ENCODE measurements around the gene HK1. TPM values are rescaled to one million over a fixed set of nuclear protein-coding genes. Genes with fewer than 3 reads are reported as not detected.

Gene HK1
- total RNA-seq, 4 donors from 2014 or later = 119 to 142 (median 141) TPM

DNA sequence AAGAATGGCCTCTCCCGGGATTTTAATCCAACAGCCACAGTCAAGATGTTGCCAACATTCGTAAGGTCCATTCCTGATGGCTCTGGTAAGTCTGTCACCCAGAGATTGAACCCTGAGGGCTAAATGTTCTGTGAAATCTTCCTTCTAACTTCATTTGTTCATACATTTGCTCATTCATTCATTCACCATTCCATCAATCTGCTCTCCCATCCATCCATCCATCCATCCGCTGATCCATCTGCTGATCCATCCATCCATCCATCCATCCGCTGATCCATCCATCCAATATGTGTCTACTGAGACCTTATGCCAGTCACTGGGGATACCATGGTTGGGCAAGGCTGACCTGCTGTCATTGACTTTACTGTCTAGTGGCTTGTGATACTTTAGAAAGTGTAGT is 65.6 kb downstream of the HK1 start:
- H3K9me3 ChIP-seq = no peaks in the 10 kb centered on the region
- no peak for DNase-seq (ENCODE audit: low spot score in 2 of 2)
- WGBS = 95% methylated on average over 4 of the region's 4 CpGs
- TF ChIP-seq POLR2A (IDR thresholded peaks at IDR 0.05) (no peak), POLR2AphosphoS5 (IDR thresholded peaks at IDR 0.05) (no peak), EP300 (IDR thresholded peaks at IDR 0.05) (no peak)
- TF ChIP-seq, protein P1, sequence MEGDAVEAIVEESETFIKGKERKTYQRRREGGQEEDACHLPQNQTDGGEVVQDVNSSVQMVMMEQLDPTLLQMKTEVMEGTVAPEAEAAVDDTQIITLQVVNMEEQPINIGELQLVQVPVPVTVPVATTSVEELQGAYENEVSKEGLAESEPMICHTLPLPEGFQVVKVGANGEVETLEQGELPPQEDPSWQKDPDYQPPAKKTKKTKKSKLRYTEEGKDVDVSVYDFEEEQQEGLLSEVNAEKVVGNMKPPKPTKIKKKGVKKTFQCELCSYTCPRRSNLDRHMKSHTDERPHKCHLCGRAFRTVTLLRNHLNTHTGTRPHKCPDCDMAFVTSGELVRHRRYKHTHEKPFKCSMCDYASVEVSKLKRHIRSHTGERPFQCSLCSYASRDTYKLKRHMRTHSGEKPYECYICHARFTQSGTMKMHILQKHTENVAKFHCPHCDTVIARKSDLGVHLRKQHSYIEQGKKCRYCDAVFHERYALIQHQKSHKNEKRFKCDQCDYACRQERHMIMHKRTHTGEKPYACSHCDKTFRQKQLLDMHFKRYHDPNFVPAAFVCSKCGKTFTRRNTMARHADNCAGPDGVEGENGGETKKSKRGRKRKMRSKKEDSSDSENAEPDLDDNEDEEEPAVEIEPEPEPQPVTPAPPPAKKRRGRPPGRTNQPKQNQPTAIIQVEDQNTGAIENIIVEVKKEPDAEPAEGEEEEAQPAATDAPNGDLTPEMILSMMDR (IDR thresholded peaks at IDR 0.05) = no peak
- peaks cover 22% of the 10 kb centered on the region for H3K36me3 ChIP-seq
- H3K27me3 ChIP-seq = no peaks in the 10 kb centered on the region
- no peak overlapping the region for H3K27ac ChIP-seq
- peaks cover 84% of the 10 kb centered on the region for H3K4me1 ChIP-seq
- no peak overlapping the region for H3K4me3 ChIP-seq

DNA sequence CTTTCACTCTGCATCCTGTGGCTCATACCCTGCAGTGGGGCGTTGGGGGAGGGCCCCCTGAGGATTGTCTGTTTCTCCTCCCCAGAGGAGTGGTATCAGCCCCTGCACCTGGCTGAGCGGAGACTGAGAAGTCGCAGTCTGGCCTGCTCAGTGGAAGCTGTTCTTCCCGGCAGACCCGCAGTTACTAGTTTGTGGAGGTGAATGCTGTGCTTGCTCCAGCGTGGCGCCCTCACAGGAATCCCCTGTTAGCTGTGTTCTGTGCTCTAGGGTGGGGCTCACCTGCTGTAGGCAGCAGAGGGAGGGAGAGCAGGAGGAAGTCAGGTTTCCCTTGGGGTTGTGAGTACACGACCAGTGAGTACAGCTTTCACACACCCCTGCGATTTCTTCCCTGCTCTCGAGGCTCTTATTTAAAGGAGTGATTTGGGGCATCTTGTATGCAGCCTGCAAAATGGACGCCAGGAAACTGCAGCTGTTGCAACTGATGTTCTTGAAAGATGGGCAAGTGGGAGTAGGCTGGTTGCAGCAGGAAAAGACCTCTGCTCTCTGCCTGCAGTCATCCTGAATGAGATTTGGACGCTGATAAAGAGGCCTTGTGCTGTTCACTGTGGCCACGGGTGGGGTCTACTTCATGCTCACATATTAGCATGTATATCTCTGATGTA is 66.4 kb downstream of the HK1 start:
- no peak for TF ChIP-seq POLR2AphosphoS5 (IDR thresholded peaks at IDR 0.05)
- no peak for TF ChIP-seq POLR2A (IDR thresholded peaks at IDR 0.05)
- TF ChIP-seq, protein P1 (IDR thresholded peaks at IDR 0.05) = no peak
- TF ChIP-seq EP300 (IDR thresholded peaks at IDR 0.05) = no peak
- H3K9me3 ChIP-seq = no peaks in the 10 kb centered on the region
- no peak overlapping the region for H3K4me3 ChIP-seq
- peaks cover 84% of the 10 kb centered on the region for H3K4me1 ChIP-seq
- DNase-seq (ENCODE audit: low spot score in 2 of 2) = peak in 1 of 2 donors; percentile 46
- 30% methylated on average over 13 of the region's 13 CpGs for WGBS
- no peaks in the 10 kb centered on the region for H3K27me3 ChIP-seq
- H3K36me3 ChIP-seq = peaks cover 22% of the 10 kb centered on the region
- peak overlapping the region; percentile 57 for H3K27ac ChIP-seq

DNA sequence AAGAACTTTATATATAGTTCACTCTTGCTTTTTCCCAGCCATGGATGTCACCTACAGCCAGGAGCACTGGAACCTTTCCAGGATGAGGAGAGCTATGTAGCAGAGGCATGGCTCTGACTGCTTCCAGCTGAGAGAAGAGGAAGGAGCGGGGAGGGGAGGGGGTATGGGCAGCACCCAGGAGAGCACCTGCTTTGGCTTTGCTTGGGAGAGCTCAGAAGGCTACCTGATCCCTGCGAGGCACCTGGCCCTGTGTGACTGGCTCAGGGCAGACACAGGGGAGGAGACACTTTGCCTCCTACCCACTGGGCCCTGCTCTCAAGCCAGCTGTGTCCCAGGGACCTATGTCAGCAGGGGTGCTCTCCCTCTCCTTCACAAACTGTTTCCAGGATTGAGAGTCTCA is 67.1 kb downstream of the HK1 start:
- Histone ChIP-seq H3K4me3 (no peak overlapping the region), H3K4me1 (peaks cover 82% of the 10 kb centered on the region), H3K36me3 (peaks cover 26% of the 10 kb centered on the region), H3K27ac (peak overlapping the region; percentile 57), H3K9me3 (no peaks in the 10 kb centered on the region), H3K27me3 (no peaks in the 10 kb centered on the region)
- 53% methylated on average over 2 of the region's 2 CpGs for WGBS
- DNase-seq (ENCODE audit: low spot score in 2 of 2) = peak; percentile 52 to 70
- TF ChIP-seq POLR2AphosphoS5 (IDR thresholded peaks at IDR 0.05) (no peak), EP300 (IDR thresholded peaks at IDR 0.05) (no peak), POLR2A (IDR thresholded peaks at IDR 0.05) (no peak)
- TF ChIP-seq, protein P1 (IDR thresholded peaks at IDR 0.05) = no peak

DNA sequence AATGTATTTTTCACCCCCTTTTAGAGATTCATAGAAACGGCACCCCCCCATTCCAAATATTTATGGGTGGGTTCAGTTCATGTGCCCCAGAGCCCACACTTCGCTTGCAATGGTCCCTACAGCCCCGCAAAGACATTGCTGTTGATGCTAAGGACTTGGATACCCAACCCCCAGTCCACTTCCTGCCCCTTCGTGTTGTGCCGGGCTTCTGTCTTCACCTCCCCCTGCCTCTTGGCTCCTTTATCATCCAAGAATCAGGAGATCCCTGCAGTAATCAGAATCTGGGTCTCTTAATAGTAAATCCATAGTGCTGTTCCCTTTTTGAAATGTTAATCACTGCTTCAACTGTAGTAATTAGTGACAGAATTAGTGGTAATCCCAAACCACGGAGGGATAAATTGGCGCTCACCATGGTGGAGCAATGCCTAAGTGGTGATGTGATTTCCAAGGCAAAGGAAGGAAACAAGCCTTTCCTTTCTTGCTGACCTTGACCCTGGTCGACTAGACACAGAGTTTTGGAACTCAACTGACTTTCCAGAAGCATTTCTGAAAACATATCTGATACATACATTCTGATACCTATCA is 67.7 kb downstream of the HK1 start:
- Histone ChIP-seq H3K4me3 (no peak overlapping the region), H3K4me1 (peaks cover 76% of the 10 kb centered on the region), H3K9me3 (no peaks in the 10 kb centered on the region), H3K27ac (peak overlapping the region; percentile 57), H3K36me3 (peaks cover 26% of the 10 kb centered on the region), H3K27me3 (no peaks in the 10 kb centered on the region)
- WGBS = 59% methylated on average over 8 of the region's 8 CpGs
- peak in 1 of 2 donors; percentile 32 for DNase-seq (ENCODE audit: low spot score in 2 of 2)
- TF ChIP-seq EP300 (IDR thresholded peaks at IDR 0.05) (no peak), POLR2A (IDR thresholded peaks at IDR 0.05) (no peak), POLR2AphosphoS5 (IDR thresholded peaks at IDR 0.05) (no peak)
- TF ChIP-seq, protein P1 (IDR thresholded peaks at IDR 0.05) = no peak

DNA sequence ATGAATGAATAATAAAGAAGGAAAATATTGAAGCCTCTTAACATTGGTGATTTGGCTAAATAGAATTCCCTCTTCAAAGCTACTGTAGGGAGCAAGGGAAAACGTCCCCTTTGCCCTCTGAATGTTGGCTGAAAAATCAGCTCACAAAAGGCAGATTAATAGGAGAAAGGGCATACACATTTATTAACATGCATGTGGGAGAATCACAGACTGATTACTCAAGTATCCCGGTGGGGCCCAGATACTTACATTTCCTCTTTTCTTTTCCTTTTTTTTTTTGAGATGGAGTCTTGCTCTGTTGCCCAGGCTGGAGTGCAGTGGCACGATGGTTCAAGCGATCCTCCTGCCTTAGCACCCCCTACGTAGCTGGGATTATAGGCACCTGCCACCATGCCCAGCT is 68.5 kb downstream of the HK1 start:
- H3K36me3 ChIP-seq = peaks cover 26% of the 10 kb centered on the region
- no peak overlapping the region for H3K27ac ChIP-seq
- H3K27me3 ChIP-seq = no peaks in the 10 kb centered on the region
- TF ChIP-seq, protein P1 (IDR thresholded peaks at IDR 0.05) = no peak
- no peak for TF ChIP-seq POLR2A (IDR thresholded peaks at IDR 0.05)
- no peak for TF ChIP-seq EP300 (IDR thresholded peaks at IDR 0.05)
- no peak for TF ChIP-seq POLR2AphosphoS5 (IDR thresholded peaks at IDR 0.05)
- peaks cover 68% of the 10 kb centered on the region for H3K4me1 ChIP-seq
- H3K4me3 ChIP-seq = no peak overlapping the region
- no peak for DNase-seq (ENCODE audit: low spot score in 2 of 2)
- 85% methylated on average over 5 of the region's 5 CpGs for WGBS
- no peaks in the 10 kb centered on the region for H3K9me3 ChIP-seq

Measured in suprapubic skin (tissue), 4 donors.